Activated naive CD8-positive, alpha-beta T cell treated with anti-CD3 and anti-CD28 coated beads, Interleukin-2, amount 10 ng/mL, durations not matched to agents 7 days and 5 days (primary cell): ENCODE results near the gene ZNRF2. TPM values are rescaled to one million over a fixed set of nuclear protein-coding genes. Genes with fewer than 3 reads are reported as not detected.

Experiments used
- ATAC-seq: fragments of 150-1000 bp; cut with Tn5 transposase; one replicate; pipeline ENCODE4 v1.10.0; 2021; ENCODE audit warnings: low read depth, moderate library complexity
- POLR2A ChIA-PET: fragments of 350-600 bp; sonication (Branson Sonifier 250); formaldehyde crosslinking; loops from one replicate; lab custom pipeline; 2021; ENCODE audit warnings: antibody characterized with exemption; lab: Charles Lee
- DNase-seq: peaks from one replicate; pipeline ENCODE4 v3.0.0; 2021
- H3K27ac Mint-ChIP-seq: one replicate; pipeline ENCODE4 v1.8.0; 2022; ENCODE audit warnings: mild to moderate bottlenecking, mixed read lengths
- H3K27me3 Mint-ChIP-seq: one replicate; pipeline ENCODE4 v1.8.0; 2022; ENCODE audit warnings: mild to moderate bottlenecking, moderate library complexity, mixed read lengths
- H3K36me3 Mint-ChIP-seq: one replicate; pipeline ENCODE4 v1.8.0; 2021; ENCODE audit warnings: mild to moderate bottlenecking, mixed read lengths
- H3K4me1 Mint-ChIP-seq: one replicate; pipeline ENCODE4 v1.8.0; 2021; ENCODE audit warnings: mixed read lengths
- H3K4me3 Mint-ChIP-seq: one replicate; pipeline ENCODE4 v1.8.0; 2022; ENCODE audit warnings: mild to moderate bottlenecking, moderate library complexity, mixed read lengths
- H3K9me3 Mint-ChIP-seq: one replicate; pipeline ENCODE4 v1.8.0; 2021; ENCODE audit warnings: mixed read lengths
- total RNA-seq, 2 experiments: library from RNA; stranded (reverse); gene quantifications; one replicate each; pipeline ENCODE4 v1.2.3, GENCODE V29; 2021

Gene ZNRF2
- total RNA-seq = 10 to 100 TPM; 27.1 to 28.0 TPM

GRCh38 chr7:30284298-30285066, at the start of gene ZNRF2:
Gene ZNRF2, plus strand, starts transcription at chr7:30284597. Its CDS starts 761 bp downstream, at chr7:30285358.
- Mint-ChIP-seq H3K4me1 (peaks cover 38% of the 10 kb centered on the region), H3K36me3 (peaks cover 18% of the 10 kb centered on the region), H3K27ac (peak within 1 kb of the TSS; percentile 86), H3K4me3 (peak within 1 kb of the TSS; percentile 84), H3K9me3 (peaks cover 2% of the 10 kb centered on the region), H3K27me3 (peaks cover 2% of the 10 kb centered on the region)
- DNase-seq (peak; percentile 97), ATAC-seq (peak; percentile 89)
- POLR2A ChIA-PET = interaction anchor here (0.7 to 4.2 kb wide), 7 partner anchors 36 to 529 kb away, joined by 3 to 30 read pairs (median 7); partner anchors contain the start of gene NOD1

GRCh38 chr7:30237271-30237695, 47.1 kb upstream of the ZNRF2 start:
- Mint-ChIP-seq H3K9me3 (peaks cover 5% of the 10 kb centered on the region), H3K27me3 (peaks cover 27% of the 10 kb centered on the region)
- POLR2A ChIA-PET = no interaction called here

GRCh38 chr7:30238721-30239441, 45.5 kb upstream of the ZNRF2 start:
- Mint-ChIP-seq H3K9me3 (peaks cover 5% of the 10 kb centered on the region), H3K27ac (no peak overlapping the region), H3K4me3 (no peak overlapping the region), H3K27me3 (peaks cover 20% of the 10 kb centered on the region), H3K36me3 (no peaks in the 10 kb centered on the region), H3K4me1 (peaks cover 6% of the 10 kb centered on the region)
- DNase-seq (no peak), ATAC-seq (no peak)
- POLR2A ChIA-PET = no interaction called here

More at GRCh38 chr7:30237271-30237695, 47.1 kb upstream of the ZNRF2 start:
- no peak overlapping the region for H3K4me3 Mint-ChIP-seq
- no peaks in the 10 kb centered on the region for H3K36me3 Mint-ChIP-seq
- DNase-seq (no peak), ATAC-seq (no peak)
- no peak overlapping the region for H3K27ac Mint-ChIP-seq
- peaks cover 6% of the 10 kb centered on the region for H3K4me1 Mint-ChIP-seq

GRCh38 chr7:30240106-30240800, 44.1 kb upstream of the ZNRF2 start:
- POLR2A ChIA-PET = no interaction called here
- peaks cover 20% of the 10 kb centered on the region for H3K27me3 Mint-ChIP-seq
- H3K36me3 Mint-ChIP-seq = no peaks in the 10 kb centered on the region
- H3K4me1 Mint-ChIP-seq = peaks cover 6% of the 10 kb centered on the region
- H3K4me3 Mint-ChIP-seq = no peak overlapping the region
- no peak overlapping the region for H3K27ac Mint-ChIP-seq
- peaks cover 5% of the 10 kb centered on the region for H3K9me3 Mint-ChIP-seq
- DNase-seq (no peak), ATAC-seq (no peak)

- Mint-ChIP-seq H3K4me1 (peaks cover 6% of the 10 kb centered on the region), H3K27me3 (peaks cover 20% of the 10 kb centered on the region), H3K4me3 (no peak overlapping the region), H3K9me3 (peaks cover under 1% of the 10 kb centered on the region), H3K36me3 (no peaks in the 10 kb centered on the region), H3K27ac (no peak overlapping the region)
- POLR2A ChIA-PET = no interaction called here
- no peak for DNase-seq
- no peak for ATAC-seq
These were observed 42.6 kb upstream of the ZNRF2 start for GRCh38 chr7:30241767-30242166.

GRCh38 chr7:30244340-30244739, 40.1 kb upstream of the ZNRF2 start:
- Mint-ChIP-seq H3K36me3 (no peaks in the 10 kb centered on the region), H3K9me3 (no peaks in the 10 kb centered on the region), H3K27me3 (peaks cover 17% of the 10 kb centered on the region), H3K27ac (no peak overlapping the region), H3K4me1 (peaks cover 6% of the 10 kb centered on the region), H3K4me3 (no peak overlapping the region)
- POLR2A ChIA-PET = no interaction called here
- no peak for ATAC-seq
- no peak for DNase-seq

- H3K9me3 Mint-ChIP-seq = no peaks in the 10 kb centered on the region
- no peaks in the 10 kb centered on the region for H3K36me3 Mint-ChIP-seq
- no peak overlapping the region for H3K27ac Mint-ChIP-seq
- peaks cover 5% of the 10 kb centered on the region for H3K27me3 Mint-ChIP-seq
- peaks cover 3% of the 10 kb centered on the region for H3K4me1 Mint-ChIP-seq
- DNase-seq = no peak
- H3K4me3 Mint-ChIP-seq = no peak overlapping the region
- POLR2A ChIA-PET = no interaction called here
- no peak for ATAC-seq
These were observed 38.5 kb upstream of the ZNRF2 start for GRCh38 chr7:30245913-30246312.

GRCh38 chr7:30246392-30246791, 38.0 kb upstream of the ZNRF2 start:
- ATAC-seq (no peak), DNase-seq (no peak)

GRCh38 chr7:30247541-30248401, 36.6 kb upstream of the ZNRF2 start:
- Mint-ChIP-seq H3K9me3 (no peaks in the 10 kb centered on the region), H3K4me3 (no peak overlapping the region), H3K4me1 (peaks cover 5% of the 10 kb centered on the region), H3K27ac (no peak overlapping the region), H3K36me3 (no peaks in the 10 kb centered on the region), H3K27me3 (peaks cover 2% of the 10 kb centered on the region)
- no peak for ATAC-seq
- POLR2A ChIA-PET = no interaction called here
- DNase-seq = no peak

More at GRCh38 chr7:30246392-30246791, 38.0 kb upstream of the ZNRF2 start:
- POLR2A ChIA-PET = no interaction called here
- H3K27ac Mint-ChIP-seq = no peak overlapping the region
- no peaks in the 10 kb centered on the region for H3K9me3 Mint-ChIP-seq
- peaks cover 3% of the 10 kb centered on the region for H3K27me3 Mint-ChIP-seq
- H3K4me1 Mint-ChIP-seq = peaks cover 4% of the 10 kb centered on the region
- H3K4me3 Mint-ChIP-seq = no peak overlapping the region
- no peaks in the 10 kb centered on the region for H3K36me3 Mint-ChIP-seq

- ATAC-seq (no peak), DNase-seq (no peak)
- Mint-ChIP-seq H3K4me1 (peaks cover 11% of the 10 kb centered on the region), H3K4me3 (no peak overlapping the region), H3K36me3 (no peaks in the 10 kb centered on the region), H3K27ac (no peak overlapping the region), H3K9me3 (no peaks in the 10 kb centered on the region), H3K27me3 (peaks cover 2% of the 10 kb centered on the region)
- POLR2A ChIA-PET = no interaction called here
These were observed 35.1 kb upstream of the ZNRF2 start for GRCh38 chr7:30249316-30249715.

GRCh38 chr7:30249986-30250774, 34.2 kb upstream of the ZNRF2 start:
- Mint-ChIP-seq H3K27ac (no peak overlapping the region), H3K36me3 (no peaks in the 10 kb centered on the region), H3K4me1 (peaks cover 11% of the 10 kb centered on the region), H3K4me3 (no peak overlapping the region), H3K9me3 (no peaks in the 10 kb centered on the region), H3K27me3 (peaks cover 2% of the 10 kb centered on the region)
- POLR2A ChIA-PET = no interaction called here
- DNase-seq (no peak), ATAC-seq (no peak)

- no peaks in the 10 kb centered on the region for H3K9me3 Mint-ChIP-seq
- H3K4me1 Mint-ChIP-seq = peaks cover 11% of the 10 kb centered on the region
- peaks cover 2% of the 10 kb centered on the region for H3K27me3 Mint-ChIP-seq
- DNase-seq (no peak), ATAC-seq (no peak)
- H3K36me3 Mint-ChIP-seq = no peaks in the 10 kb centered on the region
- H3K4me3 Mint-ChIP-seq = no peak overlapping the region
- POLR2A ChIA-PET = no interaction called here
- no peak overlapping the region for H3K27ac Mint-ChIP-seq
These were observed 32.6 kb upstream of the ZNRF2 start for GRCh38 chr7:30251708-30252329.
